HUES6 (cell line): Measurements from ENCODE around the gene FAM131B.

ENCODE experiments used
- H3K27ac ChIP-seq: 2 replicates; pipeline ENCODE4 v1.7.0; 2013; ENCODE audit warnings: low read depth, mild to moderate bottlenecking, low read length, inconsistent platforms
- H3K27me3 ChIP-seq: 2 replicates; pipeline ENCODE4 v1.6.1; 2013; ENCODE audit warnings: low read length; ENCODE audit not compliant: control insufficient read depth, insufficient read depth
- H3K36me3 ChIP-seq: 2 replicates; pipeline ENCODE4 v1.6.1; 2013; ENCODE audit warnings: low read length; ENCODE audit not compliant: control insufficient read depth, insufficient read depth
- H3K4me1 ChIP-seq: 2 replicates; pipeline ENCODE4 v1.6.1; 2013; ENCODE audit warnings: low read length; ENCODE audit not compliant: control insufficient read depth, insufficient read depth
- H3K4me3 ChIP-seq: 2 replicates; pipeline ENCODE4 v1.5.1; 2013; ENCODE audit warnings: low read depth, low read length
- H3K9ac ChIP-seq: one replicate; pipeline ENCODE4 v1.6.1; 2013; ENCODE audit warnings: mild to moderate bottlenecking, low read length
- H3K9me3 ChIP-seq: 2 replicates; pipeline ENCODE4 v1.6.1; 2013; ENCODE audit warnings: low read depth, low read length; ENCODE audit not compliant: control insufficient read depth, insufficient read depth

Gene FAM131B

DNA sequence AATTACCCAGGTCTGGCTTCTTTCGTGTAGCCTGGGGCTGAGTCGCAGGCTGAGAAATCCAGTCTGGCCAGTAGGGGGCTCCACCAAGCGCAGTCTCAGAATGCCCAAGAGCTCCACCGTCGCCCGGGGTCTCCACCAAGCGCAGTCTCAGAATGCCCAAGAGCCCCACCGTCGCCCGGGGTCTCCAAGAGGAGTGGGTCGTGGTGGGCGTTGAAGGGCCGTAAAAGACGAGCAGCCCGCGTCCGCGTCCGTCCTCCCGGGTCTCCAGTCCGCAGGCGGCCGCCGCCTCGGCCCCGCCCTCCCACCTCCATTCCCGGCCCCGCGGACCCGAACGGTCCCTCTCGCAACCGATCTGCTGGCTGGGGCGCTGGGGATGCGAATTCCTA is 17.7 kb upstream of the FAM131B start:
- Histone ChIP-seq H3K36me3 (peaks cover 32% of the 10 kb centered on the region), H3K4me1 (peaks cover 37% of the 10 kb centered on the region), H3K4me3 (peak overlapping the region; percentile 82), H3K27me3 (no peaks in the 10 kb centered on the region), H3K27ac (peak overlapping the region; percentile 99), H3K9me3 (no peaks in the 10 kb centered on the region), H3K9ac (peak overlapping the region; percentile 96)

DNA sequence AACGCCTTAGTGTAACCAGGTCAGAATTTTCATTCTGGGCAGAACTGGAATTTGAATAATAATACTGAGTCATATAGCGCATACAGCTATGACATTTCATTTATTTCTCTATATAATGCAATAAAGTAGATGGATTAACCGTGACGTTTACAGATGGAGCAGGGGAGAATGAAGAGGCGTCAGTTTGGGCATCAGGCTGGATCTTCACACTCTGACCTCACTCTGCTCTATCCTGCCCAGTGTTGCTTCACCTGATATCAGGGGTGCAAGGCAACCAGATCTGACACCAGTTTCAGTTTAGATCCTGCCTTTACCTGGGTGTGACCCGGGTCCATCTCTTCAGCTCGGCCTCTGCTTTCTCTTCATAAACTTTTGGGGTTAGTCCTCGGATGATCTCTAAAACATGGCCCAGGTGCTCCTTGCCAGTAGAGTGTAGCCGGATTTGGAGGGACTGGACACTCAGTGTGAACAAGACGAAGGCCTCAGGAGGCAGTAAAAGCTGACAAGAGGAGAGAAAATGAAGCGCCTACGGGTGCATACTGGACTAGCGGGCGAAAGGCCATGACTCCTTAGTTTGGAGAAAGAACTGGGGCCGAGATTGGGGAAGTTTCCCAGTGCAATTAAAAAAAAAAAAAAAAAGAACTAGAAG is 17.2 kb upstream of the FAM131B start:
- peak overlapping the region; percentile 96 for H3K9ac ChIP-seq
- no peak overlapping the region for H3K27ac ChIP-seq
- peak overlapping the region; percentile 82 for H3K4me3 ChIP-seq
- peaks cover 39% of the 10 kb centered on the region for H3K4me1 ChIP-seq
- no peaks in the 10 kb centered on the region for H3K27me3 ChIP-seq
- no peaks in the 10 kb centered on the region for H3K9me3 ChIP-seq
- H3K36me3 ChIP-seq, result peaks cover 27% of the 10 kb centered on the region

DNA sequence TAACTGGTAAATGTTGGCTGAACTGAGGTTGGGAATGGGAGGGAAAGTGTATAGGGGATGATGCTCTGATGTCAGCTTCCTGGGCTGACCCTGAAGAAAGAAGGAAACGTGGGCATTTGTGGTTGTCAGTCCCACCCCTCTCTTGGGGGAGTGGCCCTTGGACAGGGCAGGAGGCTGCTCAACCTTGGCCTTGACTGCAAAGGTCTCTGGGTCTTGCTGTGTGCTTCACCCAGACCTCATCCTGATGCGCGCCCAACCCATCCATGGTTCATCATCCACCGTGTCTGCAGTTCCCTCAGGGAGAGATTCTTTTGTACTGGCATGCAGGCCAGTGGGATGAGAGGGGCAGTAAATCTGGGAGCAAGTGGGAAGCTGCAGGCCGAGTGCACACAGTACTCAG is 13.9 kb upstream of the FAM131B start:
- peaks cover 41% of the 10 kb centered on the region for H3K4me1 ChIP-seq

DNA sequence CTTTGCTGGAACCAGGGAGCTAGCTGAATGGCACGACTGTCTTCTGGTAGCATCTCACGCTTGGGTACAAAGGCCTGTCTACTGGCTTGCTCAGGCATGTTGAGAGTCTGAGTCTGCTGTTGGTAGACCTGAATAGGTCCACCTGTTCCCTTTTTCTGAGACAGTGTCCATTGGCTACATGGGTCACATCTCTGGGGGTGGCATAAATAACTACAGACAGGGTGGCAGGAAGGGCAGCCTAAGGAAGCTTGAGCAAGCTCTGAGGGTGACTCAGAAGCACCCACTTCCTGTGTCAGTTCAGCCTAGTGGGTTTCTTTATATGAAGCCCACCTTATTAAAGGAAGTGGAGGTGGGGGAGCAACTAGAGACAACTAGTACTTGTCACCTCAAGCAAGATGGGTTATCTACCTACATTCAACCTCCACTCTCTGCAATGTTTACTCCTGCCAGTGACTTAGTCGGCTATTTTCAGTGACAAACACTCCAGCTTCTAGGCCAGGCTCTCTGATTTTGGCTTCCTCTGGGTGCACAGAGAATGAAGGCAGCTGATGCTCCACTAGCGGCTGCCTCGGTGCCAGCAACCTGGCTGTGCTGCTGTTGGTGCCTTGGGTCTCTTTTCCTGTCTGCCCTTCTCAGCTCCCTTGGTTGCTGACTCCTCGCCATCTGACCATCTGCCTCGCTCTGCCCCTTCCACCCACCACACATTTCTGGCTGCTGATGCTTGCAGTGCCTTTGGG is 13.0 kb upstream of the FAM131B start:
- H3K9ac ChIP-seq, result no peak overlapping the region
- no peaks in the 10 kb centered on the region for H3K36me3 ChIP-seq
- no peaks in the 10 kb centered on the region for H3K27me3 ChIP-seq
- H3K9me3 ChIP-seq, result no peaks in the 10 kb centered on the region
- H3K4me3 ChIP-seq, result no peak overlapping the region
- H3K27ac ChIP-seq, result no peak overlapping the region
- H3K4me1 ChIP-seq, result peaks cover 47% of the 10 kb centered on the region

More for the DNA sequence above, 13.9 kb upstream of the FAM131B start:
- no peak overlapping the region for H3K4me3 ChIP-seq
- no peak overlapping the region for H3K9ac ChIP-seq
- no peaks in the 10 kb centered on the region for H3K36me3 ChIP-seq
- no peak overlapping the region for H3K27ac ChIP-seq
- no peaks in the 10 kb centered on the region for H3K27me3 ChIP-seq
- no peaks in the 10 kb centered on the region for H3K9me3 ChIP-seq

DNA sequence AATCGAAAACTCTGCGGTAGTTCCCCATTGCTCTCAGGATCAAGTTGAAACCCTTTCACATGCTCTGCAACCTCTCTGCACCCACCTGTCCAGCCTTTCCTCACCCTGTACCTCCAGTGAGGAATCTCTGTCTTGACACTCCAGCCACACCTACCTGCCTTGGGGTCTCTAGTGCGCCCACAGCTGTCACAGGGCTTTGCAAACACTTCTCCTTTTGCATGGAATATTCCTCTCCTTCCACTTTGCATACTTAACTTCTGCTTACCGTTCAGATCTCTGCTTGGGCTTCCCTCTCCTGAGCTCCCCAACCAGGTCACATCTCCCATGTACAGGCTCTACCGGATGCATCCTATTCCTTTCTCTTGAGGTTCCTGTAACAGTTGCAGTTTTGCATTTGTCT is 12.0 kb upstream of the FAM131B start:
- Histone ChIP-seq H3K4me3 (no peak overlapping the region), H3K27ac (no peak overlapping the region), H3K9ac (no peak overlapping the region), H3K9me3 (no peaks in the 10 kb centered on the region), H3K4me1 (peaks cover 52% of the 10 kb centered on the region), H3K36me3 (no peaks in the 10 kb centered on the region), H3K27me3 (no peaks in the 10 kb centered on the region)

DNA sequence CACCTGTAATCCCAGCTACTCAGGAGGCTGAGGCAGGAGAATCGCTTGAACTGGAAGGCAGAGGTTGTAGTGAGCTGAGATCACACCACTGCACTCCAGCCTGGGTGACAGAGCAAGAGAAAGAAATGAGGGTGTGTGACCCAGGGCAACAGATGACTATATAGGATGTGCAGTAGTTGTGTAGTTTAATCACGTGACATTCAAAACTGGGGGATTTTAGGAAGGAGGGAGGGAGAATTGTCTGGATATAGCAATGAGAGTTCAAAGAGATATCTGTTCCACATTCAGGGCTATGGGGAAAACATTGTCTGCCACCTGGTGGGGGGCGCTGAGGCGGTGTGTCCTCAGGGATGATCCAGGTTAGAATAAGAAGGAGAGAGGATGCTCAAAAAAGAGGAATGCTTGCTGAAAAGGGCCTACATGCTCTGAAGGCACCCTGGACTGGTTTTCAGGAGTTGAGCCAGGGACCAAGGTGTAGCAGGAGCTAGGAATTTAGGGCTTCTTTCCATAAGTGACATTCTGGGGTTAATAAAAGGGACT is 10.8 kb upstream of the FAM131B start:
- Histone ChIP-seq H3K27me3 (no peaks in the 10 kb centered on the region), H3K4me3 (no peak overlapping the region), H3K27ac (no peak overlapping the region), H3K36me3 (no peaks in the 10 kb centered on the region), H3K9me3 (no peaks in the 10 kb centered on the region), H3K9ac (no peak overlapping the region), H3K4me1 (peaks cover 51% of the 10 kb centered on the region)

DNA sequence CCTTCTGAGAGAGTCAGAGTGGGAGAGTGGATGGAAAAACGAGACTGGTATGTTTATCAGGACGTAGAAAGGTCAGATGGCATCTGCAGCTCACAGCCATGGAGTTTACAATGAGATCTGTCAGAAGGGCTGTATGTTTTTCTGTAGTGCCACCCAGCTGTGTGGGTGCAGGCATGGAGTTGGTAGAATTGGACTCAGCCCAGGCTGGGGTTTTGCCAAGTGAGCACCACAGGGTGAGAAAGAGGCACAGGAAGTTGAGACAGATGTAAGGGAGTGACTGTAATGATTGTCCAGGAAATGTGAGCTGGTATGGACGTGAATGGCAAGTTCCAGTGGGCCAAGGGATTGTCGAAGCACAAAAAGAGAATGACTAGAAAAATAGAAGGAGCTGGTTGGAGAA is 9.6 kb upstream of the FAM131B start:
- no peaks in the 10 kb centered on the region for H3K27me3 ChIP-seq
- peaks cover 53% of the 10 kb centered on the region for H3K4me1 ChIP-seq
- no peaks in the 10 kb centered on the region for H3K36me3 ChIP-seq
- H3K9me3 ChIP-seq, result no peaks in the 10 kb centered on the region
- no peak overlapping the region for H3K27ac ChIP-seq
- H3K9ac ChIP-seq, result no peak overlapping the region
- H3K4me3 ChIP-seq, result no peak overlapping the region

DNA sequence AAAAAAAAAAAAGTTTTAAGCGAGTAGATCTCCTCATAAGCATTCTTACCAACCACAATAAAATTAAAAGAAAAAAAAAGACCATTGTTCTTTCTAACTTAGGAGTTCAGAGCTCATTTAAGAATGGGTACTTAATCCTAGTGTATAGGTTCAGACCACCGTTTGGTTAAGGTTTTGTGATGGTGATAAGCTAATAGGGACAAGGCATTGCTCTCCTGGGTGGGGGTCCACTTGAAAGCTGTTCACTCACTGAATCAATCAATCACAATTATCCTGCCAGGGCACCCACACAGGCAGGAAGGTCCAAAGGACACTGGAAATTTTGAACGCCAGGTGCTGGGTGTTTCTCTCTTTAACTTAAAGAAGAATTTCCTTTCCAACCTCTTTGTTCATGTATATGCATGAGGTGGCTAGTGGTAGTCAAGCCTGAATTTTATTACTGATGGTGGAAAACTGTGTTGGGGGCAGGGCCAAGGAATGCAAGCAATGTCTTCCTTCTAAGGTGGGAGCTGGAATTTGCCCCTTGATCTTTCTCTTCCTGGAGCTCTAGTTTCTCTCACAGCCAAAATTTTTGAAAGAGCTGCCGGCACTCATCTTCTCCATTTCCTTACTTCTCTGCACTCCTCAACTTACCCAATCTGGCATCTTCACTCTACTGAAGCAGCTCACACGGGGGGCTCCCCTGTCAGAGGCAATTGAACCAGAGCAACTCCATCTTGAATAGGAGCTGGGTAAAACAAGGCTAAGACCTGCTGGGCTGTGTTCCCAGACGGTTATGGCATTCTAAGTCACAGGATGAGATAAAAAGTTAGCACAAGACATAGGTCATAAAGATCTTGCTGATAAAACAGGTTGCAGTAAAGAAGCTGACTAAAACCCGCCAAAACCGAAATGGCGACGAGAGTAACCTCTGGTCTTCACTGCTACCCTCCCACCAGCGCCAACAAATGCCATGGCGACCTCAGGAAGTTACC is 7.5 kb upstream of the FAM131B start:
- Histone ChIP-seq H3K36me3 (no peaks in the 10 kb centered on the region), H3K27me3 (peaks cover 7% of the 10 kb centered on the region; the same call in 1 of the 2 replicates), H3K4me3 (peak overlapping the region; percentile 12; the same call in 1 of the 2 replicates), H3K9ac (peak overlapping the region; percentile 35), H3K9me3 (no peaks in the 10 kb centered on the region), H3K27ac (peak overlapping the region; percentile 6; the same call in 1 of the 2 replicates), H3K4me1 (peaks cover 47% of the 10 kb centered on the region)

DNA sequence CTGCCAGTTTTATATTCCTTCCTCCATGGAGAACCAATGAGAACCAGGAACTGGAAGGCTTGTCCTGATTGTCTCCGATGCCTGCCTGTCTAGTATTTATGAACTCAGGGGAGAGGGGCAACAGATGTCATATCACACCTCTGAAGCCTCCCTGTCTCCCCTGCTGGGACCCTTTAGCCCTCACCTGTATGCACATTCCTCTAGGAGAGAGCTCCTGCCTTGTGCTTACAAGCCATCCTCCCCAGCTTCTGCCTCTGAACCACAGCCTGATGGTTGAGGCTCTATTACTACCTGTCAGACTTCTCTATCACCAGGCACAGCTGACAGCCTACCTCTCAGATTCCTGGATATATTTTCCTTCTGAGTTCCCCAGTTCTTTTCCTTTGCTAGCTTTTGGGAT is 5.9 kb upstream of the FAM131B start:
- no peak overlapping the region for H3K4me3 ChIP-seq
- peaks cover 37% of the 10 kb centered on the region for H3K4me1 ChIP-seq
- H3K36me3 ChIP-seq, result no peaks in the 10 kb centered on the region
- H3K27me3 ChIP-seq, result peaks cover 22% of the 10 kb centered on the region
- no peak overlapping the region for H3K9ac ChIP-seq
- H3K27ac ChIP-seq, result no peak overlapping the region
- no peaks in the 10 kb centered on the region for H3K9me3 ChIP-seq

DNA sequence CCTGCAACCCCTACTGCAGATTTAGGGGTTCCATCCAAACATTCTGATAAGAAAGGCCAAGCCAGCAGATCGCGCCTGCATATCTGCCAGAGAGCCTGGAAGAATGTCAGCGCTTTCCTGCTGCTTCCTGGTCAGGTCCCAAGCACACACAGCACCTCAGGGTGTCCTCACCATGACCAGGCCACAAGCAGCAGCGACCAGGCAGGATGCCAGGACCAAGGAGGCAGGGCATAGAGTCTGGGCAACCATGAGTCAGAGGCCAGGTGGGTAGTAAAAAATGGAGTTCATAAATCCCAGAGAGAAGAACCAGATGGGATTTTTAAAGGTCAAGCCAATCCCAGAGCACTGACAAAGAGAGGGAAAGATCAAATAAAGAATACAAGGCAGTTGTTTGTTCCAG is 5.5 kb upstream of the FAM131B start:
- Histone ChIP-seq H3K4me1 (peaks cover 39% of the 10 kb centered on the region), H3K9ac (no peak overlapping the region), H3K9me3 (no peaks in the 10 kb centered on the region), H3K4me3 (no peak overlapping the region), H3K27me3 (peaks cover 26% of the 10 kb centered on the region), H3K27ac (no peak overlapping the region), H3K36me3 (no peaks in the 10 kb centered on the region)
